Vagina (tissue), 2 donors: ENCODE results near the gene MRTFA.

ENCODE experiments used
- CTCF ChIP-seq, 3 experiments: fragments of 450-650 bp in 2 of 3; fragments of 200-600 bp in 1 of 3; sonication (generic) in 1 of 3; IDR thresholded peaks; one replicate each; pipeline ENCODE4 v1.5.1; 2017 to 2019; ENCODE audit warnings: antibody characterized with exemption in 3 of 3, mild to moderate bottlenecking in 2 of 3, moderate library complexity in 2 of 3
- POLR2A ChIP-seq, 2 donors: fragments of 450-650 bp; IDR thresholded peaks; one replicate each; pipeline ENCODE4 v1.6.1; 2017; ENCODE audit warnings: antibody characterized with exemption in 2 of 2, mild to moderate bottlenecking in 2 of 2, moderate library complexity in 2 of 2

DNA sequence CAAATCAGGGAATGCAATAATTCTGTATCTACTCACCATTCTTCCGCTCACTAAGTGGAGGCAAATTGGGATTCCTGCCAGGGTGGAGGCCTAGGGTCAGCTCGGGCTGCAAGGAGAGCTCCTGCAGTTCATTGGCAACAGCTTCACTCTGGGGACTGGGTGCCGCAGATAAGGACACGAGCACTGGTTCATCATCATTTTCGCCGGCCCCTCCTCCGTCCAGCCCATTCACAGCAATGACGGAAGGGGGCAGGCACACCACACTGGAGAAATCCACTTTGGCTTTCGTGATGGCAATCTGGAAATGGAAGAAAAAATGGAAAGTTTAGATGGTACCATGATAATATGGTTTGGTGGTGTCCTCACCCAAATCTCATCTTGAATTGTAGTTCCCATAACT, 84.4 kb downstream of the MRTFA start:
- TF ChIP-seq POLR2A (IDR thresholded peaks at IDR 0.05) (no peak), CTCF (IDR thresholded peaks at IDR 0.05) (no peak)
